ENCODE measurements around the gene TMEM30B.
A peak's percentile ranks its signal among the peaks of the same experiment; 100 is the strongest.

Gene TMEM30B

DNA sequence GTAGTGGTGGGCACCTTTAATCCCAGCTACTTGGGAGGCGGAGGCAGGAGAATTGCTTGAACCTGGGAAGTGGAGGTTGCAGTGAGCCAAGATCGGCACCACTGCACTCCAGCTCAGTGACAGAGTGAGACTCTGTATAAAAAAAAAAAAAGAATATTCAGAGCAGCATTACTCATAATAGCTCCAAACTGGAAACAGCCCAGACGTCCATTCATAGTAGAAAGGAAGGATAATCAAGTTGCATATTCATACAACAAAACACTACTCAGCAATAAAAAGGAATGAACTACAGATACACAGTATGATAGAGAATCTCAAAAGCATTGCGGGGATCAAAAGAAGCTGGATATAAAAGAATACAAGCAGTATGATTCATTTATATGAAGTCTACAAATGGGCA is 19.1 kb downstream of the TMEM30B start:
- peak in 1 of 2 donors; percentile 55 for DNase-seq (ENCODE audit: low read depth in 2 of 2)
- TF ChIP-seq CTCF (IDR thresholded peaks at IDR 0.05; ENCODE audit: low read depth, low read length): no peak
- H3K4me3 ChIP-seq (replicated peaks in 1 of 2; ENCODE audit: low read depth in 2 of 2, low read length in 2 of 2): no peak overlapping the region

DNA sequence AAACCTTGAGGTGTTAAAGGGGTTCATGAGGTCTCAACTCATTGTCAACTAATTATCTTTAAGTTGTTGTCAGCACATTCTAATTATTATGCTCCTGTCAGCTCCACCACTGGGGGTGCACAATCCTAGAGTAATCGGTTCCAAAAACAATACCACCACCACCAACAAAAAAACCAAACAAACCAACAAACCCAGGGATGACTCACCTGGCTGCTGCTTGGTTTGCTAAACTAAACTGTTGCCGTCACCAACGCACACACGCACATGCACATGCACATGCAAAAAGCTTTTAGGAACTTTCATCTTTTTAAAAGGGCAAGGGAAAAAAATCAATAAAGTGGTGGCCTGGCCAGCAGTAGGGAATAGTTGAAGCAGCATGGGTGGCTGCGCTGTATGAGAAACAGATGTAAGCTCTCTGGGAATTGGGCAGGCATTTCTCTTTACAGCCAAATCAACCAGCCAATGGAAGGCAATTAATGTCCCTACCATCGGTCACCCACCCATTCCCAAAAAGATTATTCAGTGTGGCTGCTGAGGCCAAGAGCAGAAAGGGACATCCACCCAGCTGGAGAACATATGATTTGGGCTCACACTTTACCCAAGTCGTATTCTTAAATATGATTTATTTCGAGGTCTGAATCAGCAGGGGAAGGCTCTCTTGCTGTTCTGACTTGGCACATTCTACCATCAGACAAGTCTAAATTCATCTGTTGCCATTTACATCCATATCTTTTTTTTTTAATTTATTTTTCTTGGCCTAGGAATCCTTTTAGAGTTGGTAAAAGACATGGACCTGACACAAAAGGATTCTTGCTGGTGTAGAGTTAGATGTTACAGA is 20.0 kb downstream of the TMEM30B start:
- no peak overlapping the region for H3K4me3 ChIP-seq (replicated peaks in 1 of 2; ENCODE audit: low read depth in 2 of 2, low read length in 2 of 2)
- peak in 1 of 2 donors; percentile 86 for DNase-seq (ENCODE audit: low read depth in 2 of 2)
- TF ChIP-seq CTCF (IDR thresholded peaks at IDR 0.05; ENCODE audit: low read depth, low read length): peak; percentile 20

DNA sequence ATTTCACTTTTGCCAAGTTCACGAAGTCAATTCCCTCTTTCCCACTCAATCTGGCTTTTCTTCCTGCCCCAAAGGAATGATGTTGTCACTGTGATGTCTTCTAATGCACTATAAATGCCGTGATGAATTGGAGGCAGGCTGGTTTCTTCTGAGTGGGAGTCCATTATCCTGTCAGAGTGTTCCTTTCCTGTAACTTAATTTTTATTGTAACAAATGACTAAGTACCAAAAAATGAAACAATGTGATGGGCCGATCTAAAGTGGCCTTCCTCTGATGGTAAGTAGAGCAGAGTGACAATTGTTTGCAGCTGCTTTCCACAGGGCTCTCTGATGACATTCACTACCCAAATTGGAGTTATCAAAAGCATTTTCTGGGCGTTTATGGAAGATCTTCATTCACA is 22.2 kb downstream of the TMEM30B start:
- no peak for TF ChIP-seq CTCF (IDR thresholded peaks at IDR 0.05; ENCODE audit: low read depth, low read length)
- no peak overlapping the region for H3K4me3 ChIP-seq (replicated peaks in 1 of 2; ENCODE audit: low read depth in 2 of 2, low read length in 2 of 2)
- peak in 1 of 2 donors; percentile 49 for DNase-seq (ENCODE audit: low read depth in 2 of 2)

DNA sequence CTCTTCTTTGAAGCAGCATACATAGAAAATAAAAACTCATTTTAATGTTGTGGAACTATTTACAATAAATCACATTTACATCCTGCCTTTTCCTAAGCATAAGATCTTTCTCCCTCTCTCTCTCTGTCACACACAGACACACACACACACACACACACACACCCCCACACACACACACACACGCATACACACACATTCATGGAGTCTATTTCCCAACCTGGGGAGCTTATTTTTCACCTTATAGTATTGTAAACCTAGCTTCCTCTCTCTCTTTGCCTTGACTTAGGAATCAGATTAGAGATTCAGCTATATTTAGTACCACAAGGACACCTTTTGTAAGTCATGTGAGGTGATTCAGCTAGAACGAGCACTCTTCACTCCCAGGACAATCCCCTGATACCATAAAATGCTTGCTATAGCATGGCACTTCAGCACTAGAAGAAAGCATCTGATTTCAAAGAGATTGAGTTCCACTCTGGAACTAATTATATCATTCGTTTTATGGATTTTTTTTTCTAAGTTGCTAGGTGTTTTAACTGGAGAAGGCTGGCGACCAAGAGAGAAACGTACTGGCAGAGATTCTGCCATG is 23.6 kb downstream of the TMEM30B start:
- no peak for DNase-seq (ENCODE audit: low read depth in 2 of 2)

GRCh38 chr14:61256826-61257468 is 24.2 kb downstream of the TMEM30B start:
- H3K4me3 ChIP-seq (replicated peaks in 1 of 2; ENCODE audit: low read depth in 2 of 2, low read length in 2 of 2): no peak overlapping the region
- DNase-seq (ENCODE audit: low read depth in 2 of 2): no peak
- no peak for TF ChIP-seq CTCF (IDR thresholded peaks at IDR 0.05; ENCODE audit: low read depth, low read length)

More for the DNA sequence above, 23.6 kb downstream of the TMEM30B start:
- H3K4me3 ChIP-seq (replicated peaks in 1 of 2; ENCODE audit: low read depth in 2 of 2, low read length in 2 of 2): no peak overlapping the region
- TF ChIP-seq CTCF (IDR thresholded peaks at IDR 0.05; ENCODE audit: low read depth, low read length): no peak

DNA sequence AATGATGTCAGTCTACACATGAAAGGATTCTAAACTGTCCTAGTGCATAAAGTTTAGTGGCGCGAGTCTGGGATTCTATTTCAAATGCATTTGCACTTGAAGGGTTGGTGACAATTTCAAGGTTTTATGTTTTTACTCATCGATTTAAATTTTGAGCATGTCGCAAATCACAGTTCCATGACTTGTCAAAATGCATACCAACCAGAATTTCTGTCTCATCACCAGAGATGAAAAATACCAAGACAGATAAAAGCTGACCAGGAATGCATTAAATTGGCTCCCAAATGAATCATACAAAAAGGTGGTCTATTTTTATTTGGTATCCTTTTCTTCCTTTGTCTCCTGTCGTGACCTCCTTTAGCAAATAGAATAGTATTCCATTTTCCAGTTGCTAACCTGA is 25.2 kb downstream of the TMEM30B start:
- TF ChIP-seq CTCF (IDR thresholded peaks at IDR 0.05; ENCODE audit: low read depth, low read length): no peak
- no peak for DNase-seq (ENCODE audit: low read depth in 2 of 2)
- no peak overlapping the region for H3K4me3 ChIP-seq (replicated peaks in 1 of 2; ENCODE audit: low read depth in 2 of 2, low read length in 2 of 2)

Data from cardiac fibroblast (primary cell).